Breast epithelium (tissue), 4 donors: ENCODE data around the gene SMIM9. TPM values are rescaled to one million over a fixed set of nuclear protein-coding genes. Genes with fewer than 3 reads are reported as not detected.

ENCODE experiments used
- DNase-seq, 2 donors: peaks; one replicate each; pipeline ENCODE4 v3.0.0-alpha.2; 2019; ENCODE audit warnings: low spot score in 2 of 2
- H3K27ac ChIP-seq, 2 donors: fragments of 200-600 bp; sonication (generic) in 1 of 2; one replicate each; pipeline ENCODE4 v1.5.1; 2016 to 2019; ENCODE audit warnings: mild to moderate bottlenecking in 1 of 2
- H3K27me3 ChIP-seq, 2 donors: fragments of 200-600 bp; sonication (generic) in 1 of 2; one replicate each; pipeline versions ENCODE4 v1.5.1 to v1.6.0; 2017 to 2019; ENCODE audit warnings: control low read depth in 1 of 2, mild to moderate bottlenecking in 1 of 2
- H3K36me3 ChIP-seq: fragments of 200-600 bp; one replicate; pipeline ENCODE4 v1.5.1; 2019
- H3K4me1 ChIP-seq, 2 donors: fragments of 200-600 bp; sonication (generic); one replicate each; pipeline ENCODE4 v1.5.1; 2016 to 2019; ENCODE audit warnings: control low read depth in 1 of 2
- H3K4me3 ChIP-seq, 3 donors: fragments of 200-600 bp; sonication (generic); 1 replicate in 2 of 3; 2 replicates in 1 of 3; pipeline ENCODE4 v1.5.1; 2016 to 2019; ENCODE audit warnings: mild to moderate bottlenecking in 3 of 3, moderate library complexity in 2 of 3
- H3K9me3 ChIP-seq, 2 donors: fragments of 200-600 bp; sonication (generic) in 1 of 2; one replicate each; pipeline ENCODE4 v1.5.1; 2016 to 2019; ENCODE audit warnings: control low read depth in 1 of 2
- POLR2A ChIP-seq: fragments of 450-650 bp; IDR thresholded peaks from one replicate; pipeline ENCODE4 v1.6.1; 2016; ENCODE audit warnings: antibody characterized with exemption, mild to moderate bottlenecking, moderate library complexity
- POLR2AphosphoS5 ChIP-seq, 3 donors: sonication (generic); formaldehyde crosslinking; IDR thresholded peaks; one replicate each; pipeline ENCODE4 v1.6.1; 2017; ENCODE audit warnings: antibody characterized with exemption in 3 of 3
- intact Hi-C: fragments of 100-400 bp; cut with DNase I; formaldehyde crosslinking; loops from one replicate; pipeline ENCODE4 v1.15.1; 2023; ENCODE audit warnings: low total_unique reads
- total RNA-seq, 3 donors: library from RNA; depleted of rRNA; stranded (reverse); fragments of >200 nt; gene quantifications; one replicate each; pipeline ENCODE4 v1.1.0, GENCODE V29; 2016
- TF ChIP-seq, protein P1 (sequence below), 3 donors: fragments of 450-650 bp; IDR thresholded peaks; one replicate each; pipeline ENCODE4 v1.5.1; 2016 to 2017; ENCODE audit warnings: antibody characterized with exemption in 3 of 3, mild to moderate bottlenecking in 3 of 3, moderate library complexity in 3 of 3

The SMIM9 gene
- total RNA-seq, 3 donors from 2014 or later = not detected

DNA sequence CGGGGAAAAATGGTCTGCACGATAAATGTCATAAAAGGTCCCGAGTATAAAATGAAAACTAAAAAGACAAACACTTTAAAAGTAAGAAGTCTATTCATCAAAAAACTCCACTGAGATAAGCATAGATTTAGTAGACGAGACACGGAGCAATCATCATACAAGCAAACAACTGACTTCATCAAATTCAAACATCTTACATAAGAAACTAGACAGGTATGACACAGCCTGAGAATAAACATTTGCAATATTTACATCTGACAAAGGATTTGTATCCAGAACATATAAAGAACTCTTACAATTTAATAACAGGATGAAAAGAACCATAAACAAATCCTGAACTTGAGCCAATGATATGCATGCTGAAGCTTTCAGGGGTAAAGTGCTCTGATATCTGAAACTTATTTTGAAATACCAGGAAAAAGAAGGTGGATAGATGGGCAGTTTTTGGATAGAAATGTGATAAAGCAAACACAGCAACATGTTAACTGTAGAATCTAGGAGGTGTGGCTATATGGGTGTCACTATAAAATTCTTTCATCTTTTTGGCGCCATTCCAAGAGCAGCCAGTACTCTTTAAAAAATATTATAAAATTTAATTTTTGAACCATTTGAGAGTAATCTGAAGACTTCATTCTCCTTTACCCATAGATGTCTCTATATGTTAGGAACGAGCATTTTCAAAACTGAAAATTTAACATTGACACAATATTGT, 41.2 kb downstream of the SMIM9 start:
- intact Hi-C loops = no loop called here
- TF ChIP-seq, protein P1, sequence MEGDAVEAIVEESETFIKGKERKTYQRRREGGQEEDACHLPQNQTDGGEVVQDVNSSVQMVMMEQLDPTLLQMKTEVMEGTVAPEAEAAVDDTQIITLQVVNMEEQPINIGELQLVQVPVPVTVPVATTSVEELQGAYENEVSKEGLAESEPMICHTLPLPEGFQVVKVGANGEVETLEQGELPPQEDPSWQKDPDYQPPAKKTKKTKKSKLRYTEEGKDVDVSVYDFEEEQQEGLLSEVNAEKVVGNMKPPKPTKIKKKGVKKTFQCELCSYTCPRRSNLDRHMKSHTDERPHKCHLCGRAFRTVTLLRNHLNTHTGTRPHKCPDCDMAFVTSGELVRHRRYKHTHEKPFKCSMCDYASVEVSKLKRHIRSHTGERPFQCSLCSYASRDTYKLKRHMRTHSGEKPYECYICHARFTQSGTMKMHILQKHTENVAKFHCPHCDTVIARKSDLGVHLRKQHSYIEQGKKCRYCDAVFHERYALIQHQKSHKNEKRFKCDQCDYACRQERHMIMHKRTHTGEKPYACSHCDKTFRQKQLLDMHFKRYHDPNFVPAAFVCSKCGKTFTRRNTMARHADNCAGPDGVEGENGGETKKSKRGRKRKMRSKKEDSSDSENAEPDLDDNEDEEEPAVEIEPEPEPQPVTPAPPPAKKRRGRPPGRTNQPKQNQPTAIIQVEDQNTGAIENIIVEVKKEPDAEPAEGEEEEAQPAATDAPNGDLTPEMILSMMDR (IDR thresholded peaks at IDR 0.05) = no peak
- no peak for TF ChIP-seq POLR2A
- no peak for TF ChIP-seq POLR2AphosphoS5 (IDR thresholded peaks at IDR 0.05)
- peaks cover 0 to 3% of the 10 kb centered on the region in 2 donors for H3K27me3 ChIP-seq
- H3K4me1 ChIP-seq = no peaks in the 10 kb centered on the region
- H3K36me3 ChIP-seq = no peaks in the 10 kb centered on the region
- no peak overlapping the region for H3K4me3 ChIP-seq
- no peak for DNase-seq
- no peaks in the 10 kb centered on the region for H3K9me3 ChIP-seq
- no peak overlapping the region for H3K27ac ChIP-seq

GRCh38 chrX:154791939-154792338, 42.5 kb downstream of the SMIM9 start:
- H3K36me3 ChIP-seq = no peaks in the 10 kb centered on the region
- TF ChIP-seq POLR2AphosphoS5 (IDR thresholded peaks at IDR 0.05) (no peak), POLR2A (no peak)
- TF ChIP-seq, protein P1 (IDR thresholded peaks at IDR 0.05) = no peak
- no peaks in the 10 kb centered on the region for H3K9me3 ChIP-seq
- H3K27ac ChIP-seq = no peak overlapping the region
- no peak overlapping the region for H3K4me3 ChIP-seq
- no peak for DNase-seq
- intact Hi-C loops = no loop called here
- peaks cover 0 to 7% of the 10 kb centered on the region in 2 donors for H3K27me3 ChIP-seq
- H3K4me1 ChIP-seq = no peaks in the 10 kb centered on the region

DNA sequence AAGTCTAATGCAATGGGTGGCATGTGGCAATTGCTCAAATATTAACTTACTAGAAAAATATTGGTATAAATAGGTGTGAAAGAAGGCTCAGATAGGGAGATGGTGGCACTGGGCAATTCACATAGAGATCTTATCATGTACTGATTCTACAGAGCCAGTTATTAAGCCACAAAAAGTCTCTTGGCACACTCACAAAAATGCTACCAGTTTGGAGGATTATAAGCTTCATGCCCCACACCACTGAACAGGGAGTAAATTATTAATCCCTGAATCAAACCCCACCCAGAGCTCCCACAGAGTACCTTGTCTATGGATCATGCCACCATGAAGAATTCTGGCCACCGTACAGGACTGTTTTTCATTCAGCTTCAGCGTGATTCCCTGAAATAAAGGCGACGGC, 43.0 kb downstream of the SMIM9 start:
- DNase-seq = no peak
- TF ChIP-seq, protein P1 (IDR thresholded peaks at IDR 0.05) = no peak
- TF ChIP-seq POLR2A = no peak

GRCh38 chrX:154785716-154786115, 48.7 kb downstream of the SMIM9 start:
- Histone ChIP-seq H3K4me3 (no peak overlapping the region), H3K36me3 (no peaks in the 10 kb centered on the region), H3K27me3 (peaks cover 0 to 14% of the 10 kb centered on the region in 2 donors), H3K27ac (no peak overlapping the region), H3K9me3 (no peaks in the 10 kb centered on the region), H3K4me1 (no peaks in the 10 kb centered on the region)
- TF ChIP-seq, protein P1 (IDR thresholded peaks at IDR 0.05) = no peak
- TF ChIP-seq POLR2AphosphoS5 (IDR thresholded peaks at IDR 0.05) (no peak), POLR2A (no peak)
- intact Hi-C loops = no loop called here
- DNase-seq = no peak

More for the DNA sequence above, 43.0 kb downstream of the SMIM9 start:
- intact Hi-C loops = no loop called here
- Histone ChIP-seq H3K4me3 (no peak overlapping the region), H3K27me3 (peaks cover 0 to 7% of the 10 kb centered on the region in 2 donors), H3K4me1 (no peaks in the 10 kb centered on the region), H3K36me3 (no peaks in the 10 kb centered on the region), H3K9me3 (no peaks in the 10 kb centered on the region), H3K27ac (no peak overlapping the region)

DNA sequence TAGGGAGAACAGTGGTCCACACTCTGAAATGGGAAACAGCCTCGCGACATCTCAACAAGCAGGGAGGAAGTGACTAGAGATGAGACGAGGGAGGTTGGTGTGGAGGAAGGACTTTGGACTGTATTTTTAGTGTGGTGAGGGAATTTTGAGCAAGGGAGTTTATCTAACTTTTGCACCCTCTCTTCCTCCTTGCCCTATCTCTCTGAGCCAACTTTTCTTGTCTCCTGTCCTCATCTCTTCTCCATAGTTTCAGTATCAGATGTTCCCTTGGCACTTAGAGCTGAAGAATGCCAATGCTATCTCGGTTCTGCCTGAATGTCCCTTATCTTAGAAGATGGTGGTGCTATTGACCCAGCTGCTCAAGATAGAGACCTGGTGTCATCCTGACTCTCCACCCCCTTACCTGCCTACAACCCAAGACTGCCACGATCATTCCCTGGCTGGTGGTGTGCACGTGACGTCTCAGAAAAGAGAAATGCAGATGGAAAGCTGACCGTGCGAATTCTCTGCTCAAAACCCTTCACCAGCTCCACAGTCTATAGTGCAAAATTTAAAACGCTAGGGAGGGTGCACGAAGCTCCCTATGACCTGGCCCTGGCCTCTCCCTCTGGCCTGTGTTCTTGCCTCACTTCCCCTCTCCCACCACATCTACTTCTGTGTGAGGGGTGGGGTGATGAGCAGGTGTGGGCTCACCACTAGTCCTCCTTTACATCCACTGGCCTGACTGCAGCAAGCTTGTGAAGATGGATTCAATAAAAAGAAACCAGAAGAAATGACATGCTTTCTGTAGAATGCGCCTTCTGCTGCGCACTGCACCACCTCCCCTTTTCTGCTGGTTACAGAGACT, 50.1 kb downstream of the SMIM9 start:
- H3K9me3 ChIP-seq = no peaks in the 10 kb centered on the region
- H3K4me3 ChIP-seq = no peak overlapping the region

More for the DNA sequence above, 50.1 kb downstream of the SMIM9 start:
- no peak for DNase-seq
- intact Hi-C loops = no loop called here
- no peaks in the 10 kb centered on the region for H3K36me3 ChIP-seq
- peaks cover 0 to 14% of the 10 kb centered on the region in 2 donors for H3K27me3 ChIP-seq
- TF ChIP-seq POLR2AphosphoS5 (IDR thresholded peaks at IDR 0.05) = no peak
- TF ChIP-seq, protein P1 (IDR thresholded peaks at IDR 0.05) = no peak
- TF ChIP-seq POLR2A = no peak
- H3K4me1 ChIP-seq = no peaks in the 10 kb centered on the region
- H3K27ac ChIP-seq = no peak overlapping the region
